ENCODE measurements around the gene FGF1. TPM values are rescaled to one million over a fixed set of nuclear protein-coding genes. Genes with fewer than 3 reads are reported as not detected.
A peak's percentile ranks its signal among the peaks of the same experiment; 100 is the strongest.

Gene FGF1
- total RNA-seq, 1 donor from 2014 or later, result 2.7 TPM

DNA sequence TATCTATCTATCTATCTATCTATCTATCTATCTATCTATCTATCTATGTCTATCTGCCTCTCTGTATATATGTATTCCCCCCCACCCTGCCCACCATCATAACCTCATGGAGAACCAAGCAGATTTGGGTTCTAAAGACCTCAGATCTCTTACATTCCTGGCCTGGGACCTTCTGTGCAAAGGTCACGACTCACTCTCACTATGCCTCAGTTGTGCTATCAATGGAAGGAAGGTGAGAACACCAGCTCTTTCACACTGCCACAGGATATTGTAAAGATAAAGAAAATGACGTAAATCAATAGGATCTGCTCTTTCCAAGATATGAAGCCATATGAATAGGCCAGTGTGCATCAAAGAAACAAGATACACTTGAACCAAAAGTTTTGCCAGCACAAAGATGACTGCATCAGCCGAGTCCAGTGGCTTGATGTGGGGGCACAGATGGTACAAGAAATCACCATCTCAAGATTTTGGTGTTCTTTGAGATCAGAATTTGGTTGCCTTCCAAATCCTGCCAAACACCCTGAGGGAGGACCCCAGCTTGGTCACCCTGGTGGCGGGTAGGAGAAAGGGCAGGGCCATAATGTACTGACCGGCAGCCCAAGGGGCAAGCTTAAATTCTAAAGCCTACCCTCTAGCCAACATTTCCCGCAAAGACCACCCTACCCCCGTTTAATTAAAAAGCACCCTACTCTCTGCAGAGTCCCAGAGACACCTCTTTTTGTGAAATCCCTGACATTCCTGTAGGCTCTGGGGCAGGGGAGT lies 8.4 kb upstream of the FGF1 start:
- TF ChIP-seq, protein P1, sequence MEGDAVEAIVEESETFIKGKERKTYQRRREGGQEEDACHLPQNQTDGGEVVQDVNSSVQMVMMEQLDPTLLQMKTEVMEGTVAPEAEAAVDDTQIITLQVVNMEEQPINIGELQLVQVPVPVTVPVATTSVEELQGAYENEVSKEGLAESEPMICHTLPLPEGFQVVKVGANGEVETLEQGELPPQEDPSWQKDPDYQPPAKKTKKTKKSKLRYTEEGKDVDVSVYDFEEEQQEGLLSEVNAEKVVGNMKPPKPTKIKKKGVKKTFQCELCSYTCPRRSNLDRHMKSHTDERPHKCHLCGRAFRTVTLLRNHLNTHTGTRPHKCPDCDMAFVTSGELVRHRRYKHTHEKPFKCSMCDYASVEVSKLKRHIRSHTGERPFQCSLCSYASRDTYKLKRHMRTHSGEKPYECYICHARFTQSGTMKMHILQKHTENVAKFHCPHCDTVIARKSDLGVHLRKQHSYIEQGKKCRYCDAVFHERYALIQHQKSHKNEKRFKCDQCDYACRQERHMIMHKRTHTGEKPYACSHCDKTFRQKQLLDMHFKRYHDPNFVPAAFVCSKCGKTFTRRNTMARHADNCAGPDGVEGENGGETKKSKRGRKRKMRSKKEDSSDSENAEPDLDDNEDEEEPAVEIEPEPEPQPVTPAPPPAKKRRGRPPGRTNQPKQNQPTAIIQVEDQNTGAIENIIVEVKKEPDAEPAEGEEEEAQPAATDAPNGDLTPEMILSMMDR (conservative IDR thresholded peaks at IDR 0.05), result peak; percentile 58
- no peak overlapping the region for H3K27ac Mint-ChIP-seq
- peaks cover 9% of the 10 kb centered on the region for H3K4me1 Mint-ChIP-seq (ENCODE audit: unreplicated experiment)
- no peaks in the 10 kb centered on the region for H3K27me3 Mint-ChIP-seq
- no peaks in the 10 kb centered on the region for H3K36me3 Mint-ChIP-seq
- no peak overlapping the region for H3K4me3 Mint-ChIP-seq
- peaks cover 5% of the 10 kb centered on the region for H3K9me3 Mint-ChIP-seq
- no peak for DNase-seq (ENCODE audit: extremely low spot score, unreplicated experiment)

DNA sequence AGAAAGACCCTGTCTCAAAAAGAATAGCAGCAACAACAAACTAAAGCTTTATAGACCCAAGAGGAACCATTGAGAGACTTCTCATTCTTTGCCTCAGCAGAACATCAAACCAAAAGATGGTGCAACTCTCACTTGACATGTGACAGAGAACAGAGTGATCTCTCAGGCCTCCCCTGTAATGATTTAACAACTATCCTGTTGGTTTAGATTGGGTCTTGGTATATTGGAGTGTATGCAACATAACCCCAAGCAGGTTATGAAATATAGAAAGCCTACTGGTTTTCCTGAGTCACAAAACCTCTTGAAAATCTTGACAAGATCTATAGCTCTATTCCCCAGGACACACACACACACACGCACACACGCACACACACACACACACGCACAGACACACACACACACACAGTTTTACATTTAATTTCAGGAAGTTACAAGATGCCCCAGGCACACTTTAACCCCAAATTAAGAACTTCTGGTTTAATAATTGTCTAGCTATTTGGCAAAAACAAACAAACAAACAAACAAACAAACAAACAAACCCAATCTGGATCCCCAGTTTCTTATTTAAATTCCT lies 6.5 kb upstream of the FGF1 start:
- H3K4me1 Mint-ChIP-seq (ENCODE audit: unreplicated experiment), result peaks cover 15% of the 10 kb centered on the region
- DNase-seq (ENCODE audit: extremely low spot score, unreplicated experiment), result no peak
- no peak overlapping the region for H3K4me3 Mint-ChIP-seq
- no peaks in the 10 kb centered on the region for H3K27me3 Mint-ChIP-seq
- no peaks in the 10 kb centered on the region for H3K36me3 Mint-ChIP-seq
- no peak overlapping the region for H3K27ac Mint-ChIP-seq
- TF ChIP-seq, protein P1 (conservative IDR thresholded peaks at IDR 0.05), result no peak
- peaks cover 5% of the 10 kb centered on the region for H3K9me3 Mint-ChIP-seq

DNA sequence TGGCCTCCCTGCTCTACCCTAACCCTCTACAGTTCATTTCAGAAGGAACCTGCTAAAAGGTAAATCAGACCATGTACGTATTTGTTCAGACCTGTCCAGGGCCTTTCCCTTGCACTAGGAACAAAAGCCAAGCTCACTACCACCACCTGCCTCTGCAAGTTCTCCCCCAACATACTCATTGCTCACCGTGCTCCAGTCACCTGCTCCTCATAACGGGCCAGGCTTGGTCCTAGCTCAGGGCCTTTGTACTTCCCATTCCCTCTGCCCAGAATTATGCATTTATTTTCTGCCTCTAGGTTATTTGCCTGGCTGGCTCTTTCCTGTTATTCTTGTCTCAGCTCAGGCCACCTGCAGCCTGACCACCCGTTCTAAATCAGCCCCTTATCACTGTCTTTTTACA lies 4.8 kb upstream of the FGF1 start:
- peaks cover 5% of the 10 kb centered on the region for H3K9me3 Mint-ChIP-seq
- no peaks in the 10 kb centered on the region for H3K36me3 Mint-ChIP-seq
- TF ChIP-seq, protein P1 (conservative IDR thresholded peaks at IDR 0.05), result no peak
- no peak overlapping the region for H3K27ac Mint-ChIP-seq
- H3K27me3 Mint-ChIP-seq, result peaks cover 5% of the 10 kb centered on the region
- H3K4me3 Mint-ChIP-seq, result no peak overlapping the region
- DNase-seq (ENCODE audit: extremely low spot score, unreplicated experiment), result no peak
- peaks cover 18% of the 10 kb centered on the region for H3K4me1 Mint-ChIP-seq (ENCODE audit: unreplicated experiment)

DNA sequence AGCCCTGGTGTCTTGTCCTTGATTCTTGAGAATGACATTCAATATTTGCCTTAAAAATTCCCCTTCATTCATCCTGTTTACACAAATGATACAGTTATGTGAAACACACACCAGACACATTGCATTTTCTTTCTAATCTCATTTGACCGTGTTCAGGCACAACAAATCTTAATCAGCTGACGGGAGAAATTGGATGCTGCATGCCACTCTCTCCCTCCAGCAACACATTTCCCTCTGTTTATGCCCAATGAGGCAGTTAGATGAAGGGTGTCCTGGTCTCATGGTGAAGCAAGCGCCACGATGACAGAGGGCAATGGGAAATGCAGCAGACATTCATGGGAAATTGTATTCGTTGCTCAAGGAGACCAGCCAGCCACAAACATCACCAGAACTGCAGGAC lies 3.2 kb upstream of the FGF1 start:
- no peak for DNase-seq (ENCODE audit: extremely low spot score, unreplicated experiment)
- H3K27me3 Mint-ChIP-seq, result peaks cover 5% of the 10 kb centered on the region
- TF ChIP-seq, protein P1 (conservative IDR thresholded peaks at IDR 0.05), result no peak
- H3K27ac Mint-ChIP-seq, result no peak overlapping the region
- H3K4me3 Mint-ChIP-seq, result no peak overlapping the region
- no peaks in the 10 kb centered on the region for H3K36me3 Mint-ChIP-seq
- peaks cover 25% of the 10 kb centered on the region for H3K4me1 Mint-ChIP-seq (ENCODE audit: unreplicated experiment)
- peaks cover 5% of the 10 kb centered on the region for H3K9me3 Mint-ChIP-seq

DNA sequence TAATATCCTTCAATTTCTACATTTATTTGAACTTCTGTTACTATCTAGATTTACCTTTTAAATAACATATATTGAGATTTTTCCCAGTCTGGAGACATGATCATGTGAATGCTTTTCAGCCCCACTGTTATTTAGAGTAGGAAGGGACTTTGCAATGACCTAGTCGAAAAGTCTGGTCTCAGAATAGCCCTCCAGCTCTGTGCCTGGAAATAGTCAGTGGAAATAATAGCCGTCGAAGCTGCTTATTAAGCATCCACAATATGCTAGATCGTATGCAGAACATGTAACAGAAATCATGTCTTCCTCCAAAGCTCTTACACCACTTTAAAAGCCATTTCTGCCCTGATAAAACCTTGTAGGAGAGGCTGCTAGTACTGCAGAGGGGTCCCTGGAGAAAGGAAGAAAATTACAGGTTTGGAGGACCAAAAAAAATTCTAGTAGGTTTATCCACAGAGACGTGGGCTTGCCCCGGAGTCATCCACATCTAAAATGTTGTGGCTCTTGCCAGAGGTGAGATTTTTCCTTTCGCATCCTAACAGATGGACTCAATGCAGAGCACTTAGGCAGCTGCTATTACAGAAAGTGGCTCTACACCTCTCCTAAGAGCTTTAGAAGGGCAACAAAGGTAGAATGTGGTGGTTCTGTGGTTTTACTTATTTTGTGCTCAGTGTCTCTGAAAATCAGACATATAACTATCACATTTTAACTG lies 2.5 kb upstream of the FGF1 start:
- Mint-ChIP-seq H3K36me3 (no peaks in the 10 kb centered on the region), H3K9me3 (peaks cover 5% of the 10 kb centered on the region), H3K4me1 (ENCODE audit: unreplicated experiment) (peaks cover 25% of the 10 kb centered on the region), H3K27me3 (peaks cover 5% of the 10 kb centered on the region), H3K4me3 (no peak overlapping the region), H3K27ac (no peak overlapping the region)
- DNase-seq (ENCODE audit: extremely low spot score, unreplicated experiment), result no peak
- TF ChIP-seq, protein P1 (conservative IDR thresholded peaks at IDR 0.05), result no peak

Measured in type B pancreatic cell (in vitro differentiated cells).